MM.1S (cell line): ENCODE data around the gene CRISP3.
A peak's percentile ranks its signal among the peaks of the same experiment; 100 is the strongest.

Experiments
- DNase-seq: peaks from one replicate; pipeline ENCODE4 v3.0.0-alpha.2; 2015
- H2AFZ ChIP-seq: fragments of 300-600 bp; sonication (generic); 2 replicates; pipeline ENCODE4 v1.6.0; 2016; ENCODE audit warnings: antibody characterized with exemption, low read length
- H3F3A ChIP-seq: fragments of 300-600 bp; sonication (generic); 2 replicates; pipeline ENCODE4 v1.6.1; 2016; ENCODE audit warnings: mild to moderate bottlenecking, antibody characterized with exemption, low read length, moderate library complexity, mixed read lengths; ENCODE audit not compliant: insufficient read depth
- H3K27ac ChIP-seq: fragments of 300-600 bp; sonication (generic); 2 replicates; pipeline ENCODE4 v1.5.1; 2016; ENCODE audit warnings: mild to moderate bottlenecking, low read length
- H3K27me3 ChIP-seq: fragments of 300-600 bp; sonication (generic); replicated peaks from 2 replicates; pipeline ENCODE4 v1.6.0; 2016; ENCODE audit warnings: low read length; ENCODE audit not compliant: insufficient read depth
- H3K36me3 ChIP-seq: fragments of 300-600 bp; sonication (generic); replicated peaks from 2 replicates; pipeline ENCODE4 v1.6.1; 2016; ENCODE audit warnings: mild to moderate bottlenecking, low read length, mixed read lengths; ENCODE audit not compliant: insufficient read depth
- H3K4me1 ChIP-seq: fragments of 300-600 bp; sonication (generic); 2 replicates; pipeline ENCODE4 v1.6.1; 2016; ENCODE audit warnings: low read length, mixed read lengths
- H3K4me2 ChIP-seq: fragments of 300-600 bp; sonication (generic); 2 replicates; pipeline ENCODE4 v1.6.0; 2016; ENCODE audit warnings: low read depth, low read length
- H3K4me3 ChIP-seq: fragments of 300-600 bp; sonication (generic); 2 replicates; pipeline ENCODE4 v1.5.1; 2016; ENCODE audit warnings: low read length, mixed read lengths
- H3K79me2 ChIP-seq: fragments of 300-600 bp; sonication (generic); 2 replicates; pipeline ENCODE4 v1.6.1; 2016; ENCODE audit warnings: mixed run types, low read length, mixed read lengths
- H3K9ac ChIP-seq: fragments of 300-600 bp; sonication (generic); 2 replicates; pipeline ENCODE4 v1.6.1; 2016; ENCODE audit warnings: low read length, mixed read lengths
- H3K9me2 ChIP-seq: fragments of 300-600 bp; sonication (generic); replicated peaks from 2 replicates; pipeline ENCODE4 v1.6.1; 2016; ENCODE audit warnings: mild to moderate bottlenecking, low read length, mixed read lengths; ENCODE audit not compliant: insufficient read depth
- H3K9me3 ChIP-seq: fragments of 300-600 bp; sonication (generic); replicated peaks from 2 replicates; pipeline ENCODE4 v1.6.1; 2016; ENCODE audit warnings: mild to moderate bottlenecking, low read length, mixed read lengths; ENCODE audit not compliant: insufficient read depth
- H4K20me1 ChIP-seq: fragments of 300-600 bp; sonication (generic); 2 replicates; pipeline ENCODE4 v1.6.1; 2016; ENCODE audit warnings: mild to moderate bottlenecking, low read length, moderate library complexity, mixed read lengths; ENCODE audit not compliant: insufficient read depth
- CTCF ChIP-seq: fragments of 300-600 bp; sonication (generic); IDR thresholded peaks from 2 replicates; pipeline ENCODE4 v1.5.1; 2016; ENCODE audit warnings: antibody characterized with exemption, low read length, mixed read lengths
- EZH2 ChIP-seq: fragments of 300-600 bp; sonication (generic); optimal IDR thresholded peaks from 2 replicates; pipeline ENCODE3; 2017; ENCODE audit warnings: low read depth, mild to moderate bottlenecking, antibody characterized with exemption, low read length, mixed read lengths
- EZH2phosphoT487 ChIP-seq: fragments of 300-600 bp; sonication (generic); IDR thresholded peaks from 2 replicates; pipeline ENCODE4 v1.6.1; 2018; ENCODE audit warnings: antibody characterized with exemption, low read length

CRISP3 gene

GRCh38 chr6:49744259-49744658 is at the start of gene CRISP3:
Gene CRISP3 (minus strand): TSS chr6:49744388. CDS start chr6:49744367, 21 bp downstream.
- Histone ChIP-seq H3K79me2 (no peaks in the 10 kb centered on the region), H4K20me1 (no peaks in the 10 kb centered on the region), H2AFZ (no peak within 1 kb of the TSS), H3K4me1 (no peaks in the 10 kb centered on the region), H3F3A (no peaks in the 10 kb centered on the region), H3K27ac (no peak within 1 kb of the TSS), H3K4me3 (no peak within 1 kb of the TSS), H3K36me3 (no peaks in the 10 kb centered on the region), H3K4me2 (no peak within 1 kb of the TSS), H3K27me3 (no peaks in the 10 kb centered on the region), H3K9me2 (no peaks in the 10 kb centered on the region), H3K9me3 (no peaks in the 10 kb centered on the region), H3K9ac (no peak within 1 kb of the TSS)
- peak; percentile 30 for DNase-seq
- TF ChIP-seq EZH2phosphoT487: no peak
- TF ChIP-seq EZH2: no peak
- no peak for TF ChIP-seq CTCF

GRCh38 chr6:49790341-49790740 is 46.2 kb upstream of the CRISP3 start:
- Histone ChIP-seq H3K79me2 (no peaks in the 10 kb centered on the region), H3K9ac (no peak overlapping the region), H3K9me3 (no peaks in the 10 kb centered on the region), H4K20me1 (no peaks in the 10 kb centered on the region), H3K27ac (no peak overlapping the region), H2AFZ (no peak overlapping the region), H3K4me2 (no peak overlapping the region), H3K9me2 (no peaks in the 10 kb centered on the region), H3F3A (no peaks in the 10 kb centered on the region), H3K4me1 (no peaks in the 10 kb centered on the region), H3K36me3 (no peaks in the 10 kb centered on the region), H3K4me3 (no peak overlapping the region), H3K27me3 (no peaks in the 10 kb centered on the region)
- TF ChIP-seq EZH2phosphoT487 (no peak), EZH2 (no peak)
- no peak for DNase-seq

- H3K9me3 ChIP-seq: no peaks in the 10 kb centered on the region
- DNase-seq: peak; percentile 14
Measured at GRCh38 chr6:49787176-49787575, 43.0 kb upstream of the CRISP3 start, which contains the start of gene PGK2. Gene PGK2 (minus strand): TSS chr6:49787285. CDS start chr6:49787187, 98 bp downstream.

More at GRCh38 chr6:49787176-49787575, 43.0 kb upstream of the CRISP3 start, which contains the start of gene PGK2:
- Histone ChIP-seq H3K4me3 (no peak within 1 kb of the TSS), H2AFZ (no peak within 1 kb of the TSS), H3F3A (no peaks in the 10 kb centered on the region), H3K36me3 (no peaks in the 10 kb centered on the region), H3K27ac (no peak within 1 kb of the TSS), H3K27me3 (no peaks in the 10 kb centered on the region), H3K9ac (no peak within 1 kb of the TSS), H3K9me2 (no peaks in the 10 kb centered on the region), H3K79me2 (no peaks in the 10 kb centered on the region), H4K20me1 (no peaks in the 10 kb centered on the region), H3K4me1 (no peaks in the 10 kb centered on the region), H3K4me2 (no peak within 1 kb of the TSS)
- TF ChIP-seq EZH2 (no peak), EZH2phosphoT487 (no peak), CTCF (no peak)
